NK-92 (cell line): ENCODE results near the gene SULT2B1.

Experiments used
- DNase-seq: peaks from one replicate; lab custom pipeline; 2025; ENCODE audit not compliant: unreplicated experiment; lab: John Stamatoyannopoulos, UW

Gene SULT2B1

DNA sequence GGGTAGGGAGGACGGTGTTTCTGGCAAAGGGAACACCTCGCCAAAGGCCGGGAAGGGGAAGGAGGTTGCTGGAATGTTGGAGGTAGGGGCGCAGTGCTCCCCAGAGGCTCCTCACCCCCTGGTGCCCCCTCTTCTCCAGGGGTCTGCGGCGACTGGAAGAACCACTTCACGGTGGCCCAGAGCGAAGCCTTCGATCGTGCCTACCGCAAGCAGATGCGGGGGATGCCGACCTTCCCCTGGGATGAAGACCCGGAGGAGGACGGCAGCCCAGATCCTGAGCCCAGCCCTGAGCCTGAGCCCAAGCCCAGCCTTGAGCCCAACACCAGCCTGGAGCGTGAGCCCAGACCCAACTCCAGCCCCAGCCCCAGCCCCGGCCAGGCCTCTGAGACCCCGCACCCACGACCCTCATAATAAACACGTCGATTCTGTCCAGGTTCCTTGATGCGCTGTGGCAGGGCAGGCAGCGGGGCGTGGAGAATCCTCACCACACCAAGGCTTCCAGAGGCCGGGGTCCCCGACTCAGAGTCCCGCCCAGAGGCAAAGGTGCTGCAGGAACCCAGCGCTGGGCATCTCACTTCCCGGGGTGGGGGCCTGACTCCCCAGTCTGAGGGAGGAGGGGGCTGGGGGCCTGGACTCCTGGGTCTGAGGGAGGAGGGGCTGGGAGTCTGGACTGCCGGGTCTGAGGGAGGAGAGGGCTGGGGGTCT, 47.2 kb downstream of the SULT2B1 start:
- DNase-seq = no peak

DNA sequence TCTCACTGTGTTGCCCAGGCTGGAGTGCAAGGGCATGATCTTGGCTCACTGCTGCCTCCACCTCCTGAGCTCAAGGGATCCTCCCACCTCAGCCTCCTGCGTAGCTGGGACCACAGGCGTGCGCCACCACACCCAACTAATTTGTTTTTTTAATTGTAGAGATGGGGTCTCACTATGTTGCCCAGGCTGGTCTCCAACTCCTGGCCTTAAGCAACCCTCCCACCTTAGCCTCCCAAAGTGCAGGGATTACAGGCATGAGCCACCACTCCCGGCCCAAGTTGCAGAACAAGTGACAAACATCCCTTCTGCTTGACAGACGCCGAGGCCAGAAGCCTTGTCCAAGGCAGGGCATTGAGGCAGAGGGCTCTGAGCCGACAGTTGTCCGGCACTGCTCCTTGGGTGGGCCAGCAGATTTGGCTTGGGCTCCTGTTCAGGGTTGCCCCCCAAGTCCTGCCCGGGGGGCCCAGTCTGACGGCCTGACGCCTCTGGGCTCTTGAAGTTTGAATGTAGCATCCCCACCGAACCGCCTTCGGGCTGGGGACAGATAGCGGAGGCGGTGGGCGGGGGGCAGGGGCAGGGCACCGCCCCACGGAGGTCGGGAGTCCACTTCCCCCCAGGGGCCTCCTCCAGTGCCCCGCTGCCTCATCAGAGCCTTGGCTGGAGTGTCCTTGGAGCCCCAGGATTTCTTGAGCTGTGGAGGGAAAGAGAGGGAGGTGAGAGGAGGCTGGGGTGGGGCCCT, 48.9 kb downstream of the SULT2B1 start:
- DNase-seq = no peak

DNA sequence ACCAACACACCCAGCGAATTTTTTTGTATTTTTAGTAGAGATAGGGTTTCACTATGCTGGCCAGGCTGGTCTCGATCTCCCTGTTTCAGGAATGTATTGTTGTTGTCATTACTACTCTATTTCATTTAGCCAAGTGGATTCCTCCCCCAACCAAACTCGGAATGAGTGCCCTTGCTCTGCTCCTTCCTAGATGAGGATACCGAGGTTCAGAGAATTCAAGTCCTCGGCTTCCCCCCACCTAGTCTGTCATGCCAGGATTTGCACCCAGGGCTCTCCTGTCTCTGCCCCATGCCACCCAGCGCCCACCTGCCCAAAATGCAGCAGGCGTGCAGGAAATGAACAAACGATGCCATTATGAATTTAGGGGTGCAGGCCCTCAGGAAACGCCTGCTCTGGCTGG, 51.0 kb downstream of the SULT2B1 start:
- no peak for DNase-seq

DNA sequence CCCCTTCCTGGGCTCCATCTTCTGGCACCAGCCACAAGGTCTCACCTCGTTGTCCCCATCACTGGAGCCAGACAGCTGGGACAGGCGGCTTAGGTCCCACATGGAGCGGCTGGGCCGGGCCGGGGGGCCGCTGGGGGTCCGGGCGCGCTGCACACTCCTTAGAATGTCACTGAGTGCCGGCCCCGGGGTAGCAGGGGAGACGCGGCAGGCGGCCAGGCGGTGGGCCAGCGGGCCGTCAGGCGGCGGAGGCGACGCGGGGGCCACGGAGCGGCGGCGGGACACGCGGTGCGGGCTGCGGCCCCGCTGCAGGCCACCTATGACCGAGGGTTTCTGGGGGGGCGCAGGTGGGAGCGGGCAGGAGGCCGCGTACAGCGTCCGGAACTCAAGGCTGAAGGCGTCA, 51.5 kb downstream of the SULT2B1 start:
- no peak for DNase-seq

DNA sequence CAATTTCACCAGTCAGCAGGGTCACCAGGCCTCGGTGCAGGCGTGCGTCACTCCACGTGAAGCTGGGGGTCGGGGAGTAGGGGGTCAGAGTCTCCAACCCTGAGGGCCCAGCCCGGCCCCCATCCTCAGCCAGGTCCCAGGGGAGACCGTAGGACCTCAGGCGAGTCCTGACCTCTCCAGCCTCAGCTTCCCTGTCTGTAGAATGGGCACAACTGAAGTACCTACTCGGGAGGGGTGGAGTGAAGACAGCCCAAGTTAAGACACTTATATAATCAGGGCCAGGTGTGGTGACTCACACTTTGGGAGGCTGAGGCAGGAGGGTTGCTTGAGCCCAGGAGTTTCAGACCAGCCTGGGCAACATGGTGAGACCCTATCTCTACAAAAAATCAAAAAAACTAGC, 51.9 kb downstream of the SULT2B1 start:
- no peak for DNase-seq

DNA sequence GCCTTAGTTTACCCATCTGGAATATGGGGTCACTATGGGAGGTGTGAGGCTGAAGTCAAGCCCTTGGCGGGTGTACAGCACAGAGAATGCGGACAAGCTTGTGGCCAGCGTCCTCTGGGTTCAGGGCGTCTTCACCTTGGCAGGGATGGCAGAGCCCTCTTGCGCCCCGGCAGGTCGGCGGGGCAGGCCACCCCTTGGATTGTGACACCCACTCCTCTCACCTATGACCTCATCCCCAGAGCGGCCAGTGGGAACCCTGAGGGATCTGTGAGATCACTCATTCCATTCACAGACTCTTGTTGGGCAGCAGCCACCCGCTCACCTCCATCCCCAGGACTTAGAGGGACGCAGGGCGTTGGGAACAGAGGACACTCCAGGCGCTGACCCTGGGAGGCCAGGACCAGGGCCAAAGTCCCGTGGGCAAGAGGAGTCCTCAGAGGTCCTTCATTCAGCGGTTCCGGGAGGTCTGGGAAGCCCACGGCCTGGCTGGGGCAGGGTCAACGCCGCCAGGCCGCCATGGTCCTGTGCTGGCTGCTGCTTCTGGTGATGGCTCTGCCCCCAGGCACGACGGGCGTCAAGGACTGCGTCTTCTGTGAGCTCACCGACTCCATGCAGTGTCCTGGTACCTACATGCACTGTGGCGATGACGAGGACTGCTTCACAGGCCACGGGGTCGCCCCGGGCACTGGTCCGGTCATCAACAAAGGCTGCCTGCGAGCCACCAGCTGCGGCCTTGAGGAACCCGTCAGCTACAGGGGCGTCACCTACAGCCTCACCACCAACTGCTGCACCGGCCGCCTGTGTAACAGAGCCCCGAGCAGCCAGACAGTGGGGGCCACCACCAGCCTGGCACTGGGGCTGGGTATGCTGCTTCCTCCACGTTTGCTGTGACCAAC, 54.7 kb downstream of the SULT2B1 start, which contains the start of gene SPACA4:
Gene SPACA4, plus strand, starts transcription at position 280 of the 896 bp plus-strand sequence. Its CDS starts 237 bp downstream, at position 517.
- DNase-seq = no peak

DNA sequence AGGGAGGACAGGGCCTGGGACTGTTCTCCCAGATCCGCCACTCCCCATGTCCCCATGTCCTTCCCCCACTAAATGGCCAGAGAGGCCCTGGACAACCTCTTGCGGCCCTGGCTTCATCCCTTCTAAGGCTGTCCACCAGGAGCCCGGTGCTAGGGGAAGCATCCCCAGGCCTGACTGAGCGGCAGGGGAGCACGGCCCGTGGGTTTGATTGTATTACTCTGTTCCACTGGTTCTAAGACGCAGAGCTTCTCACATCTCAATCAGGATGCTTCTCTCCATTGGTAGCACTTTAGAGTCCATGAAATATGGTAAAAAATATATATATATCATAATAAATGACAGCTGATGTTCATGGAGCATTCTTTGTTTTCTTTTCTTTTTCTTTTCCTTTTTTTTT, 55.4 kb downstream of the SULT2B1 start:
- no peak for DNase-seq

DNA sequence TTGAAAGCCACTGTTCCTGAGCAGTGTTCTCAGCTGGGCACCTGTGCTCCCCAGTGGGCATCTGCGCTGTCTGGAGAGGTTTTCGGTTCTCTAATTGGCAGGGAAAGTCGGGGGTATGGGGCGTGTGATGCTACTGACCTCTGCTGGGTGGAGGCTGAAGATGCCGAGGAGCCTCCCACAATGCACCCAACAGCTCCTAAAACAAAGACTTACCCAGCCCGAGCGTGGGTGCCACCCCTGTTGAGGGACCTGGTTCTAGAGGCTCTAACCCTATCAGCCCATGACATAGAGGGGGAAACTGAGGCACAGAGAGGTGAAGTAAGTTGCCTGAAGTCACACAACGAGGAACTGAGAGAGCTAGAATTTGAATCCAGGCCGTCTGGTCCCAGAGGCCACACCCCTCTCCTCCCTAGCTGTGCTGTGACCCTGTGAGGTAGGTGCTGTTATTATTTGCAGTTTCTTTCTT, 56.9 kb downstream of the SULT2B1 start:
- DNase-seq = no peak

DNA sequence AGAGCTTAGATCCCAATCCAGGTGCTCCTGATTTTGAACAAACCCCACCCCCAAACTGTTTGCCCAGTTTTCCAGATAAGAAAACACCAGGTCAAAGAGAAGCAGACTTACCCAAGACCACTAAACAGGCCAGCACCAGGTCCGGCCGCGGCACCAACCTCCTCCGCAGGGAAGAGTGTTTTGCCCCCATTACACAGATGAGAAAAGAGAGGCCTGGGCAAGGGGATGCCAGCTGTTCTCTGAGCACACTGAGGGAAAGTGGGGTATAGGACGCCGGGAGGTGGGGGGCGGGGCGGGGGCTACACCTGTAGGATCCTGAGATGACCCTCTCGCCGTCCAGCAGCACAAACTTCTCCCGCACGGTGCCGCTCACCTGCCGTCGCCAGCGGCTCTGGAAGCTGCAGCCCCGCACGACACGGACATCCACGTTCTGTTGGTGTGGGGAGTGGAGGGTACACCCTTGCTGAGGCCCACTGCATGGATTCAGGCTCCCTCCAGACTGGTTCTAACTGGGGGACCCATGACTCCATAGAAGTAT, 57.7 kb downstream of the SULT2B1 start:
- DNase-seq = no peak

DNA sequence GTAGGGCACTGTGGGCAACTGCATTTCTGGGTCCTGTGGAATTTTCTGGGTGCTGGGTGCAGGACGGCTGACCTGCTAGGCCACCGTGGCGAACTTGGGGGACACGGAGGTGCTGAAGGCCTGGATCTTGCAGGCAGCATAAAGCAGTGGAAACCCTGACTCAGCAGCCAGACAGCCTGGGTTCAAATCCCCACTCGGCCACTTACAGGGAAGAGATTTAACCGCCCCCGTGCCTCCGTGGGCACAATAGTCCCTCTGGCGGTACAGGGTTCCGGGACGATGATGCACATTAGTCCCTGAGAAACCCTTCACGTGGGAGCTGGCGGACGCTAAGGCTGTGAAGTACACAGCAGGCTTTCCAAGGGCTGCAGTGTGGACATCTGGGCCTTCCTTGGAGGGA, 59.9 kb downstream of the SULT2B1 start:
- DNase-seq = no peak

DNA sequence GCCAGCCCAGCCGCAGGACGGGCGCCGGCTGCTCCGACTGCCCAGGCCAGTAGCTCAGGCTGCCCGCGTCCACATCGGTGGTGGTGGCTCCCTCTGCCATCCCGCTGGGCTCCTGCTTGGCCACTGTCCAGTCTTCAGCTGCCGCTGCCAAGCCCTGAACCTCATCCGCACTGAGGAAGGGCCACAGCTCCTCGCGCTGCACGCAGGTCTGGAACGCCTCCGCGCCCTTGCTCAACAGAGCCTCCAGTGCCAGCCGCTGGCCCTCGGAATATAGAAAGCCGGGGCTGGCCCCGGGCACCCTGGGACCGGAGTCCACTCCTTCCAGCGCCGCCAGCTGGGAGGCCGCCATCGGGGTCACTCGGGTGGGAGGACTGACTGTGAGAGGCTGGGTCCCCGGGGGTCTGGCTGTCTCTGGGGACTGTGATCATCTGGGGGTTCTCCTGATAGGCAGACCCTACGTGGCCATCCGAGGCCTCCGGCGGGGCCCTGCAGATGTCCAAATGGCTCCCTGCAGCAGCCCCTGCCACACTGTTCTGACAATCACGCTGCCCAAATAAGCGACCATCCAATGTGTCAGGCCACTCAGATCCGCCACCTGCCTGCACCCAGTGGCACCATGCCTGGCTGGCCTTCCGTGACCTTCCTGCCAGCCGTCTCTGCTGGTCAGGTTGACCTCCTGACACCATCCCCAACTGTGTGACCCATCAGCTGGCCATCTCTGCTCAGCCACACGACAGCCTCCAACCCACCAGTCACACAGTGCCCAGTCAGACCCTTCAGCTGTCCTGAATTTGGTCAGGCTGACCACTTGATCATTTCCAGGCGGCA, 61.3 kb downstream of the SULT2B1 start:
- no peak for DNase-seq

DNA sequence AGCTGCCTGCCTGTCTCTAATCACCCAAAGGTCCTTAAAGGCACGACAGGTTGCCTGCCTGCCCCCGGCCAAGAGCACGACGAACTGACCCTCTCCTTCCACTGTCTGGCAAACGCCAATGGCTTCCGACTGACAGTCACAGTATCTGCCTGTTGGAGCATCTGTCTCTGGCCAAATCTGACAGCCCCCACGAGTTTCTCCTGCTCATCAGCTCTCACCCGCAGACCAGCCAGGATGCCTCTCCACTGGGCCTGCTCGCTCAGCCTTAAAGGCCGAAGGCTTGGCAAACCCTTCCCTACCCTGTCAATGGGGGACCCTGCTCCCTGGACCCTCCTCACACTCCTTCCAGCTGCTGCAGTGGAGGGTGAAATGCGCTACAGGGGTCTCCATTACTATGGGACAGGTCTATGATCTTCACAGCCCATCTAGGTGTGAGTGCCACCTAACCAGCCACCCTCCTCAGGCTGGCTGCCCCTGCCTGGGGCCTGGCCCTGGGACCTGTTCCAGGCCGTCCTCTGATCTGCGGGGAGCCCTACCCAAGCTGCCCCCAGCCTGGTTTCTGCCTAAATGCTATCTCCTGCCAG, 62.0 kb downstream of the SULT2B1 start:
- no peak for DNase-seq

DNA sequence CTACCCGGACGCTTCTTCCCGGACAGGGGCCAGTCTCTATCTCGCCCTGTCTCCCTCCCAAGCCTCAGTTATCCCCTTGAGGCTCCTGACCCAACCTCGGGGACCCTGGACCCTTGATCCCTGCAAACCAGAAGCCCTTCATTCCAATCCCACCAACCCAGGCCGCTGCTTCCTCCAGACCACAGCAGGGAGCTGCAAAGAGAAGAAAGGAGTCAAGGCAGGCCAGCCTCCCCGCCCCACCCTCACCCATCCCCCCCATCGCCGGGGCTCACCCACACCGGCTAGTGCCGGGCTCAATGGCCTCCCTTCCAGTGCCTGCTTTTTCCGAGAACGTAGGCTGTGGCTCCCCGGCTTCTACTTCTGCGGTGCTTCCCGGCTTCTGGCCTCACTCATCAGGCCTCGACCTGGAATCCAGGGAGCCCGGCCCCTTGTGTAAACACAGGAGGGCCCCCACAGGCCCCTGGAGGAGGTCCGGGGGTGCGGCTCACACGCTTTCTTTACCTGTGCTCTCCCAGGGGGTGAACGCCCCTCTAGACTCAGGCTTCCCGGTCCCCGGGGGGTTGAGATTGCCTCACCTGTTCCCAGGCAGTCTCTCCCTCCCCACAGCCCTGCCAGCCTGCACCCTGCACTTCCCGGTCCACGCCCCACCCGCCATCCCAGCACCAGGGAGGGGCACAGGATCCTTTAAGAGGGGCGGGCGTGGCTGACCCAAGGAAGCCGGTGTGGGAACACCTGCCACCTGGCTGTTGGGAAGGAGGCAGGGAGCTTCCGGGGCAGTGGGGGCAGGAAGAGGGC, 62.7 kb downstream of the SULT2B1 start, which contains the start of gene FAM83E:
Gene FAM83E, minus strand, starts transcription at position 641 of the 795 bp plus-strand sequence. CDS start 1,704 bp downstream, outside the sequence.
- no peak for DNase-seq

DNA sequence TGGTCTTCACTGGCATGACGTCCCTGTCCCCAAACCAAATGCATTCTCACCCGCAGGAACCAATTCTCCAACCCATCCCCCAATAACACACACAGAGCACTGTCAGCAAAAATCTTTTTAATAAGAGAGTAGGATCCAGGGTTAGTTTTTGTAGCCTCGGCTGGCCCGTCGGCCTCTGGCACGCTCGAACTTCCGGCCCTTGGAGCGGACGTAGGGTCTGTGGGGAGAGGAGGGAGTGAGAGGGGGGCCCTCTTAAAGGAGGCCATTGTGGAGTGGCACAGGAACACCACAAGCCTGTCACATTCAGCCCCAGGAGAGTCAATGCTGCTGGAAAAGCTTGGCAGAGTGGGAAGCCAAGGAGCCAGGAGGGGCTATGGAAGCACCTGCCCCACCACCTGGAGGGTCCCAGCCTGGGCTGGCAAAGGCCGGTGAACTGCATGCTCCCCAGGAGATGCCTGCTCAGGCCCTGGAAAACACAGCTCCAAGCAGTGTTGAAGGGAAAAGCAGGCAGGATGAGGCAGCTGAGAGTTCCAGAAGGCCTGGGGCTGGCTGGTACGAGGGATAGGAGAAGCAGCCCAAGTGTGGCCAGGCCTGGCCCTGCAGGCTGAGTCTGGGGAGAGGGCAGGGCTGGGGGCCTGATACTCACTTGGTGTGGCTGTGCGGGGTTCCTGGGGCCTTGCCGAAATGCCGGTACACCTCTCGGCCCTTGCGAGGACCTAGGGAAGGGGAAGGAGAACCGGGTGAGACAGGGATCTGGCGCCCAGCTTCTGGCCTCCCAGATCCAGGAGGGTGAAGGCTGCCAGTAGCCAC, 63.5 kb downstream of the SULT2B1 start:
- DNase-seq = no peak

DNA sequence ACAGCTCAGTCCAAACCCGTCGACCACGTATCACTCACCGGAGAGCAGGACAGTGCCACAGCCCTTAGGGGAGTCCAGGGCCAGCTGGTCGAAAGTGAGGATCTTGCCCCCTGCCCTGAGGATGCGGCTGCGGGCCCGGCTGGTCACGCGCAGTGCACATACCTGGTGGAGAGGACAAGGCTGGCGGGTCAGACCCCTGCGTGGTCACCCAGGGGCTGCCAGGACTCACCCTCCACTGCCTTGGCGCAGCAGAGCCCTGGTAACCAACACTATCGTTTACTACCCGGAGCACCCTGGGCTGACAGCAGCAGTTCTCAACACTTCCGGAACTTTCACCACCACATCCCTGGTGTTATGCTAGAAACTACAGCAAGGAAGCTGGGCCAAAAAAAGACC, 64.1 kb downstream of the SULT2B1 start:
- DNase-seq = no peak

DNA sequence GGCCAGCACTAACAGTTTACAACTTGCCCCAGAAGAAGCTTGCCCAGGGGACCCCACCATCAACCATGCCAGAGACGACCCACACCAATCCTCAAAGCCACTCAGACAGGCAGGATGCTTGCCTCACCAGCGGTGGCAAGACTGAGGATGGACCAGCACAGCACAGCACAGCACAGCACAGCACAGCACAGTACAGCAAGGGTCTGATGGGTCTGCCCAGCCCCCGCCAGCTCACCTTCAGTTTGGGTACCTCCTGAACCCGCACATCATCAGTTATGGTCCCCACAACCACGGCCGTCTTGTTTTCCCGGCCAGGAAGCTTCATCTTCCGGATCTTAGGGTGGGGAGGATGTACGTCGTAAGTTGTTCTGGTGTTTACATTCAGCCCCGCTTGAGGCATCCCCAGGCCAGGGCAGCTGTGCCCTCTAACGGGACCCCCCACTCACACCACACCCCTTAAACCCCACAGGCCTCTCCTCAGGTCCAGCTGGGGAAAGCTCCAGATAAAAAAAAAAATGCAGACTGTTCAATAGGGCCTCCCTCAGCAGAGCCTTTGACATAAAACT, 64.6 kb downstream of the SULT2B1 start:
- DNase-seq = no peak

DNA sequence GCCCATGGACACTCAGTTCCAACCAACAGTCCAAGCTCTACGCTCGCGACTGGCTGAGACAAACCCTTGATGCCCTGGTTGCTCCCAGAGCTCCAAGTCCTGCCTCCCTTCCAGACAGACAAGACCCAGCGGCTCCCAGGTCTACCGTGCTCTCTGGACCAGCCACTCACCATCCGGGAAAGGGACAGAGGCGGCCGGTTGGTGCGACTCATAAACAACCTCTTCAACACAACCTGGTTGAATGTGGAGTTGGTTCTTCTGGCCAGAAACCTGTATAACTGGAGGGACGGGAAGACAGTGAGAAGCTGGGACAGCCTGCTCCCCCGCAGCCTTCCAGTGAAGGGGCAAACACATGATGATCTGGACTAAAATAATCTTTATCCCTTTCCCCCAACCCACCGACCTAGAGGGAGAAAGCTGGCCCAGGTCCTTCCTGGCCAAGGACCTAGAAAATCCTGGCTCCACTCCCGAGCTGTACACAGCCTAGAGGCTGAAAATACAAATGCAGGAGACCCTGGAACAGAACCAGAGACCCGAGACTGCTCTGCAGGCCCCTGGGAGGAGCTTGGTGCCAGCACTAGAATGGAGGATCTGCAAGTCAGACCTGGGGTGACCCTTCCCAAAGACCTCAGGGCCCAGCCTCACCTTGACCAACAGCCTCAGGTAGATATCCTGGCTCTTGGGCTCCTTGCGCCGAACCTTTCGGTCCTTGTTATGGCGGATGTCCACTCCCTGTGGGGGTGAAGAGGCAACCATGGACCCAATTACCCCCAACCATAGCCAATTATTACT, 65.4 kb downstream of the SULT2B1 start:
- DNase-seq = no peak
